ENCODE results near the gene TMC6. TPM values are rescaled to one million over a fixed set of nuclear protein-coding genes. Genes with fewer than 3 reads are reported as not detected.
"Not testable (repeated sequence)": the region's sequence is repeated elsewhere in the genome, so short reads cannot be mapped to it uniquely, and the experiment has no call there.

Gene TMC6
- total and polyA plus RNA-seq, 2 of the 4 experiments (the other 2 are of a cell fraction): 0.19 TPM; not detected in 1

- dilution Hi-C loops (cut with HindIII; ENCODE audit: low sequenced_read_pairs, unreplicated experiment): no loop called here
These were observed 58.9 kb downstream of the TMC6 start for GRCh38 chr17:78069695-78070094.

DNA sequence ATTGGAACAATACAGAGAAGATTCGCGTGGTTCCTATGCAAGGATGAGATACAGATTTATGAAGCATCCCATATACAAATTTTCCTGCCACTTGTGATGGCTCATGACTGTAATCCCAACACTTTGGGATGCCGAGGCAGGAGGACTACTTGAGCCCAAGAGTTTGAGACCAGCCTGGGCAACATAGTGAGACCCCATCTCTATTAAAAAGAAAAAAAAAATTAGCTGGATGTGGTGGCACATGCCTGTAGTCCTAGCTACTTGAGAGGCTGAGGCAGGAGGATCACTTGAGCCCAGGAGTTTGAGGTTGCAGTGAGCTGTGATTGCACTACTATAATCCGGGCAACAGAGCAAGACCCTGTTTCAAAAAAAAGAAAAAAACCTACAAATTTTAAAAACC, 61.6 kb downstream of the TMC6 start:
- H2AK5ac ChIP-seq (ENCODE audit: low read depth, low read length); dilution Hi-C loops (cut with HindIII; ENCODE audit: low sequenced_read_pairs, unreplicated experiment); H3K9me3 ChIP-seq (ENCODE audit: control insufficient read depth, insufficient read depth, low read length); H4K91ac ChIP-seq (ENCODE audit: insufficient read depth, low read depth, low read length); H2BK120ac ChIP-seq (ENCODE audit: low read depth, low read length); H3K4me2 ChIP-seq (ENCODE audit: low read depth, low read length); H3K4me1 ChIP-seq (ENCODE audit: control insufficient read depth, insufficient read depth, low read length); H3K18ac ChIP-seq (ENCODE audit: low read depth, low read length); H4K8ac ChIP-seq (ENCODE audit: low read depth in 2 of 2, low read length in 2 of 2); H2BK5ac ChIP-seq (ENCODE audit: low read depth, low read length, poor library complexity, severe bottlenecking); DNase-seq; H4K20me1 ChIP-seq (ENCODE audit: insufficient read depth, low read length); H2BK20ac ChIP-seq (ENCODE audit: low read depth, low read length); H3K27me3 ChIP-seq (ENCODE audit: control insufficient read depth, insufficient read depth, low read length); H2AK9ac ChIP-seq (replicated peaks; ENCODE audit: low read depth, low read length, poor library complexity); CTCF ChIA-PET; H3K4ac ChIP-seq (ENCODE audit: low read depth, low read length); H3K9ac ChIP-seq (ENCODE audit: low read depth, low read length); ATAC-seq (ENCODE audit: low read depth); H2BK15ac ChIP-seq (ENCODE audit: low read depth, low read length); H3K4me3 ChIP-seq (ENCODE audit: insufficient read depth, low read depth, low read length); POLR2A ChIA-PET (ENCODE audit: unreplicated experiment); H2AFZ ChIP-seq (replicated peaks; ENCODE audit: low read length, poor library complexity); H3K27ac ChIP-seq (ENCODE audit: insufficient read depth, low read length); H3K79me1 ChIP-seq (ENCODE audit: low read depth in 1 of 2, low read length in 2 of 2); BruUV-seq (replicated peaks); H3K9me1 ChIP-seq (ENCODE audit: insufficient read depth, low read length); H3K56ac ChIP-seq (ENCODE audit: extremely low read depth, insufficient read depth, low read length); intact Hi-C loops (cut with micrococcal nuclease); H3K14ac ChIP-seq (replicated peaks; ENCODE audit: low read depth, low read length); in situ Hi-C loops (cut with MboI; ENCODE audit: low sequenced_read_pairs); H4K5ac ChIP-seq (ENCODE audit: low read depth, low read length); H3K23ac ChIP-seq (ENCODE audit: low read depth, low read length): not testable (repeated sequence)
- WGBS, 2 experiments (ENCODE audit: extremely low coverage in 2 of 2, insufficient read length in 1 of 2): 60% methylated on average over 1 of the region's 4 CpGs; no CpG with 5 or more reads in 1 of the 2 experiments
- H3K36me3 ChIP-seq (ENCODE audit: control insufficient read depth, insufficient read depth, low read length): peaks cover 11% of the 10 kb centered on the region

More at GRCh38 chr17:78069695-78070094, 58.9 kb downstream of the TMC6 start:
- no peak for DNase-seq
- Histone ChIP-seq H4K8ac (ENCODE audit: low read depth in 2 of 2, low read length in 2 of 2) (no peak overlapping the region), H2BK15ac (ENCODE audit: low read depth, low read length) (no peak overlapping the region), H3K4me3 (ENCODE audit: insufficient read depth, low read depth, low read length) (no peak overlapping the region), H3K23ac (ENCODE audit: low read depth, low read length) (no peak overlapping the region), H3K14ac (replicated peaks; ENCODE audit: low read depth, low read length) (no peak overlapping the region), H3K9me1 (ENCODE audit: insufficient read depth, low read length) (no peaks in the 10 kb centered on the region), H3K56ac (ENCODE audit: extremely low read depth, insufficient read depth, low read length) (no peak overlapping the region), H2BK20ac (ENCODE audit: low read depth, low read length) (no peak overlapping the region), H3K36me3 (ENCODE audit: control insufficient read depth, insufficient read depth, low read length) (peaks cover 29% of the 10 kb centered on the region), H3K27me3 (ENCODE audit: control insufficient read depth, insufficient read depth, low read length) (no peaks in the 10 kb centered on the region), H2BK120ac (ENCODE audit: low read depth, low read length) (no peak overlapping the region), H3K79me1 (ENCODE audit: low read depth in 1 of 2, low read length in 2 of 2) (no peaks in the 10 kb centered on the region), H3K4ac (ENCODE audit: low read depth, low read length) (no peak overlapping the region), H3K4me1 (ENCODE audit: control insufficient read depth, insufficient read depth, low read length) (no peaks in the 10 kb centered on the region), H4K5ac (ENCODE audit: low read depth, low read length) (no peak overlapping the region), H3K9ac (ENCODE audit: low read depth, low read length) (no peak overlapping the region), H3K9me3 (ENCODE audit: control insufficient read depth, insufficient read depth, low read length) (no peaks in the 10 kb centered on the region), H2AFZ (replicated peaks; ENCODE audit: low read length, poor library complexity) (no peak overlapping the region), H2AK5ac (ENCODE audit: low read depth, low read length) (no peak overlapping the region), H4K20me1 (ENCODE audit: insufficient read depth, low read length) (no peaks in the 10 kb centered on the region), H2AK9ac (replicated peaks; ENCODE audit: low read depth, low read length, poor library complexity) (no peak overlapping the region), H2BK5ac (ENCODE audit: low read depth, low read length, poor library complexity, severe bottlenecking) (no peak overlapping the region), H3K4me2 (ENCODE audit: low read depth, low read length) (no peak overlapping the region), H4K91ac (ENCODE audit: insufficient read depth, low read depth, low read length) (no peak overlapping the region), H3K27ac (ENCODE audit: insufficient read depth, low read length) (no peak overlapping the region), H3K18ac (ENCODE audit: low read depth, low read length) (no peak overlapping the region)
- BruUV-seq (replicated peaks): no TSS peak
- intact Hi-C loops (cut with micrococcal nuclease): no loop called here
- TF ChIP-seq MXI1 (IDR thresholded peaks at IDR 0.05; ENCODE audit: borderline replicate concordance, low read depth, low read length) (no peak), MAFK (IDR thresholded peaks at IDR 0.05; ENCODE audit: low read depth, low read length) (no peak), RFX5 (IDR thresholded peaks at IDR 0.05; ENCODE audit: low read depth, low read length) (no peak), CHD1 (IDR thresholded peaks at IDR 0.05; ENCODE audit: low read depth, low read length) (no peak), ELK1 (IDR thresholded peaks at IDR 0.05; ENCODE audit: borderline replicate concordance, low read depth, low read length) (no peak), RAD21 (IDR thresholded peaks at IDR 0.05; ENCODE audit: low read length) (no peak), FOS (IDR thresholded peaks at IDR 0.05; ENCODE audit: low read depth, low read length) (no peak), MAZ (IDR thresholded peaks at IDR 0.05; ENCODE audit: borderline replicate concordance, low read depth, low read length) (no peak), SMC3 (IDR thresholded peaks at IDR 0.05; ENCODE audit: low read depth, low read length) (no peak), CEBPB (IDR thresholded peaks at IDR 0.05; ENCODE audit: low read depth, low read length) (no peak), BHLHE40 (IDR thresholded peaks at IDR 0.05; ENCODE audit: low read depth, low read length) (no peak)
- no peak for ATAC-seq (ENCODE audit: low read depth)
- WGBS, 2 experiments (ENCODE audit: extremely low coverage in 2 of 2, insufficient read length in 1 of 2): 60% methylated on average over 1 of the region's 4 CpGs; no CpG with 5 or more reads in 1 of the 2 experiments
- in situ Hi-C loops (cut with MboI; ENCODE audit: low sequenced_read_pairs): no loop called here
- POLR2A ChIA-PET (ENCODE audit: unreplicated experiment): no interaction called here
- CTCF ChIA-PET: interaction anchor here (1.1 to 1.7 kb wide), 2 partner anchors 15 to 56 kb away, joined by 3 to 5 read pairs; no protein-coding TSS in a partner anchor

Data from IMR-90 (cell line).